Mucosa of descending colon (tissue), 3 donors: ENCODE results near the gene STK32C. TPM values are rescaled to one million over a fixed set of nuclear protein-coding genes. Genes with fewer than 3 reads are reported as not detected.
A peak's percentile ranks its signal among the peaks of the same experiment; 100 is the strongest.
"Not testable (repeated sequence)": the region's sequence is repeated elsewhere in the genome, so short reads cannot be mapped to it uniquely, and the experiment has no call there.

ENCODE experiments used
- ATAC-seq: fragments of 200-7000 bp; cut with Tn5 transposase; one replicate; pipeline ENCODE4 v1.9.1; 2020; ENCODE audit warnings: mild to moderate bottlenecking, moderate library complexity
- DNase-seq, 3 donors: peaks; one replicate each; pipeline ENCODE4 v3.0.0-alpha.2; 2020
- H3K36me3 ChIP-seq: fragments of 200-600 bp; one replicate; pipeline ENCODE4 v1.8.0; 2021; ENCODE audit warnings: low read depth, mild to moderate bottlenecking
- H3K4me1 ChIP-seq: fragments of 200-600 bp; one replicate; pipeline ENCODE4 v1.8.0; 2021; ENCODE audit warnings: low read depth, mild to moderate bottlenecking
- H3K4me3 ChIP-seq: fragments of 200-600 bp; one replicate; pipeline ENCODE4 v1.8.0; 2021; ENCODE audit warnings: mild to moderate bottlenecking
- H3K9me3 ChIP-seq: fragments of 200-600 bp; one replicate; pipeline ENCODE4 v1.8.0; 2021; ENCODE audit warnings: mild to moderate bottlenecking
- CTCF ChIP-seq: fragments of 200-600 bp; IDR thresholded peaks from one replicate; pipeline ENCODE4 v1.8.0; 2022; ENCODE audit warnings: antibody characterized with exemption, mild to moderate bottlenecking
- intact Hi-C, 2 donors: fragments of 100-400 bp; cut with DNase I in 1 of 2; cut with micrococcal nuclease in 1 of 2; formaldehyde crosslinking; loops; one replicate each; pipeline versions ENCODE4 v1.11.0 to v1.11.1; 2022; cut with DNase I, micrococcal nuclease
- total RNA-seq, 3 donors: library from RNA; stranded (reverse); fragmentation: NEBNext Ultra II Directional in 2 of 3; extraction: Animal tissue kit (Norgen Biotek cat#: 25700) in 2 of 3; gene quantifications; one replicate each; pipeline versions ENCODE4 v1.2.1 to v1.2.4, GENCODE V29; 2021 to 2023
- donor health status: DM: no; HTN: no; CAD: no; lungs with moderate emphysema.
- donor health status: DM: no; HTN: no; CAD: no.
- donor health status: DM: no; HTN: yes; CAD: no.

STK32C gene
- total RNA-seq, 3 donors from 2014 or later = 4.5 to 11.5 (median 11.1) TPM

- Histone ChIP-seq H3K9me3 (no peaks in the 10 kb centered on the region), H3K36me3 (no peaks in the 10 kb centered on the region), H3K4me3 (no peak overlapping the region), H3K4me1 (peaks cover 3% of the 10 kb centered on the region)
- ATAC-seq = no peak
- no peak for TF ChIP-seq CTCF
- intact Hi-C loops = loop anchor here (5.0 to 10.0 kb wide), 3 partner anchors 129 to 231 kb away; no protein-coding TSS in a partner anchor
- DNase-seq = no peak
Observed at GRCh38 chr10:132223611-132224342, 84.0 kb downstream of the STK32C start.

- ATAC-seq (peak; percentile 97), DNase-seq (peak; percentile 74 to 90 (median 85))
- Histone ChIP-seq H3K9me3 (no peaks in the 10 kb centered on the region), H3K36me3 (no peaks in the 10 kb centered on the region), H3K4me1 (peaks cover 3% of the 10 kb centered on the region), H3K4me3 (no peak overlapping the region)
- intact Hi-C loops = loop anchor here (5.0 to 10.0 kb wide), 3 partner anchors 129 to 232 kb away; no protein-coding TSS in a partner anchor
- peak; percentile 88 for TF ChIP-seq CTCF
Observed at GRCh38 chr10:132223156-132223590, 84.6 kb downstream of the STK32C start.

GRCh38 chr10:132222726-132223125 is 85.0 kb downstream of the STK32C start:
- DNase-seq (no peak), ATAC-seq (no peak)
- no peaks in the 10 kb centered on the region for H3K36me3 ChIP-seq
- no peaks in the 10 kb centered on the region for H3K9me3 ChIP-seq
- no peak overlapping the region for H3K4me3 ChIP-seq
- TF ChIP-seq CTCF = no peak
- intact Hi-C loops = loop anchor here (5.0 to 10.0 kb wide), 3 partner anchors 130 to 232 kb away; no protein-coding TSS in a partner anchor
- H3K4me1 ChIP-seq = peaks cover 3% of the 10 kb centered on the region

- H3K4me3 ChIP-seq, H3K36me3 ChIP-seq, H3K4me1 ChIP-seq, ATAC-seq, DNase-seq: not testable (repeated sequence)
- peaks cover 15% of the 10 kb centered on the region for H3K9me3 ChIP-seq
- intact Hi-C loops = loop anchor here (5.0 to 10.0 kb wide), 3 partner anchors 131 to 234 kb away; no protein-coding TSS in a partner anchor
Observed at GRCh38 chr10:132220996-132221395, 86.8 kb downstream of the STK32C start.

- no peak for ATAC-seq
- H3K9me3 ChIP-seq = peaks cover 16% of the 10 kb centered on the region
- H3K4me3 ChIP-seq = no peak overlapping the region
- peaks cover 3% of the 10 kb centered on the region for H3K4me1 ChIP-seq
- no peak for TF ChIP-seq CTCF
- intact Hi-C loops = loop anchor here (5.0 to 10.0 kb wide), 3 partner anchors 132 to 235 kb away; no protein-coding TSS in a partner anchor
- no peaks in the 10 kb centered on the region for H3K36me3 ChIP-seq
- DNase-seq = no peak
Observed at GRCh38 chr10:132220061-132220460, 87.7 kb downstream of the STK32C start.

- intact Hi-C loops = no loop called here
- no peak for ATAC-seq
- Histone ChIP-seq H3K36me3 (no peaks in the 10 kb centered on the region), H3K4me3 (no peak overlapping the region), H3K4me1 (peaks cover 3% of the 10 kb centered on the region), H3K9me3 (peaks cover 16% of the 10 kb centered on the region)
- DNase-seq = no peak
- no peak for TF ChIP-seq CTCF
Observed at GRCh38 chr10:132219486-132219885, 88.3 kb downstream of the STK32C start.

GRCh38 chr10:132216441-132216840 is 91.3 kb downstream of the STK32C start:
- H3K4me1 ChIP-seq, DNase-seq, H3K36me3 ChIP-seq, ATAC-seq, intact Hi-C loops, H3K4me3 ChIP-seq: not testable (repeated sequence)
- H3K9me3 ChIP-seq = peaks cover 16% of the 10 kb centered on the region
